SK-N-SH (cell line): ENCODE data around the gene TNIP3. TPM values are rescaled to one million over a fixed set of nuclear protein-coding genes. Genes with fewer than 3 reads are reported as not detected.

ENCODE experiments used
- CTCF ChIA-PET: fragments of 300-600, 350-600 bp; formaldehyde crosslinking; extraction: SDS; loops from one replicate; lab custom pipeline; 2021; lab: Yijun Ruan, JAX
- POLR2A ChIA-PET: fragments of 350-600 bp; sonication (Branson Sonifier 250); formaldehyde crosslinking; extraction: SDS; loops from one replicate; lab custom pipeline; 2020; ENCODE audit warnings: antibody characterized with exemption, inconsistent platforms; lab: Yijun Ruan, JAX
- DNase-seq: peaks from one replicate; pipeline ENCODE4 v3.0.0; 2012
- H2AFZ ChIP-seq: fragments of 200-600 bp; sonication (generic); 2 replicates; pipeline ENCODE4 v1.8.1; 2016; ENCODE audit warnings: antibody characterized with exemption, mild to moderate bottlenecking, low read depth
- H3F3A ChIP-seq: fragments of 200-600 bp; sonication (generic); replicated peaks from 2 replicates; pipeline ENCODE3; 2016; ENCODE audit warnings: antibody characterized with exemption, mild to moderate bottlenecking; ENCODE audit not compliant: insufficient read depth
- H3K27ac ChIP-seq, 2 experiments: fragments of 200-500 bp in 1 of 2; fragments of 200-600 bp in 1 of 2; sonication (Bioruptor generic) in 1 of 2; sonication (generic), shearing (Covaris generic) in 1 of 2; 2 replicates each; pipeline versions ENCODE4 v1.5.1 to v1.6.1; 2014 to 2016; ENCODE audit warnings: low read depth in 2 of 2, inconsistent platforms in 1 of 2, low read length in 1 of 2, mild to moderate bottlenecking in 1 of 2, mixed read lengths in 1 of 2
- H3K27me3 ChIP-seq: fragments of 200-600 bp; sonication (generic), shearing (Covaris generic); 2 replicates; pipeline ENCODE4 v1.6.1; 2016; ENCODE audit warnings: mixed run types; ENCODE audit not compliant: insufficient read depth
- H3K36me3 ChIP-seq, 2 experiments: fragments of 200-500 bp in 1 of 2; fragments of 200-600 bp in 1 of 2; sonication (Bioruptor generic) in 1 of 2; sonication (generic) in 1 of 2; replicated peaks in 1 of 2; 2 replicates each; pipeline versions ENCODE3 to v1.5.1; 2014 to 2016; ENCODE audit warnings: low read length in 1 of 2, mild to moderate bottlenecking in 1 of 2; ENCODE audit not compliant: insufficient read depth in 2 of 2, control insufficient read depth in 1 of 2
- H3K4me1 ChIP-seq, 2 experiments: fragments of 200-500 bp in 1 of 2; fragments of 200-600 bp in 1 of 2; sonication (Bioruptor generic) in 1 of 2; sonication (generic), shearing (Covaris generic) in 1 of 2; 2 replicates each; pipeline versions ENCODE4 v1.5.1 to v1.6.1; 2014 to 2016; ENCODE audit warnings: low read depth in 1 of 2, low read length in 1 of 2, mixed run types in 1 of 2; ENCODE audit not compliant: insufficient read depth in 2 of 2, control insufficient read depth in 1 of 2
- H3K4me2 ChIP-seq: fragments of 200-600 bp; sonication (generic), shearing (Covaris generic); 2 replicates; pipeline ENCODE4 v1.6.1; 2017; ENCODE audit warnings: mixed run types
- H3K4me3 ChIP-seq, 2 experiments: fragments of 200-500 bp in 1 of 2; fragments of 200-600 bp in 1 of 2; sonication (Bioruptor generic) in 1 of 2; sonication (generic), shearing (Covaris generic) in 1 of 2; 2 replicates each; pipeline versions ENCODE4 v1.5.1 to v1.8.1; 2014 to 2016; ENCODE audit warnings: low read depth in 2 of 2, inconsistent platforms in 1 of 2, low read length in 1 of 2, mild to moderate bottlenecking in 1 of 2, mixed read lengths in 1 of 2, moderate library complexity in 1 of 2
- H3K79me2 ChIP-seq: fragments of 200-600 bp; sonication (generic); 2 replicates; pipeline ENCODE4 v1.8.1; 2017; ENCODE audit warnings: mild to moderate bottlenecking; ENCODE audit not compliant: insufficient read depth
- H3K9ac ChIP-seq: fragments of 200-600 bp; sonication (generic); 2 replicates; pipeline ENCODE4 v1.6.1; 2017; ENCODE audit warnings: mixed run types
- H3K9me2 ChIP-seq: fragments of 200-600 bp; sonication (generic); 2 replicates; pipeline ENCODE4 v1.6.1; 2017; ENCODE audit warnings: mixed run types
- H3K9me3 ChIP-seq: fragments of 200-600 bp; sonication (generic); 2 replicates; pipeline ENCODE4 v1.6.1; 2017; ENCODE audit warnings: mixed run types, mild to moderate bottlenecking, moderate library complexity
- H4K20me1 ChIP-seq: fragments of 200-600 bp; sonication (generic); 2 replicates; pipeline ENCODE4 v1.6.1; 2017; ENCODE audit warnings: mild to moderate bottlenecking, mixed run types; ENCODE audit not compliant: insufficient read depth
- EZH2phosphoT487 ChIP-seq: fragments of 200-600 bp; sonication (generic); IDR thresholded peaks from 2 replicates; pipeline ENCODE4 v1.6.1; 2017; ENCODE audit warnings: low read depth, mixed run types, mild to moderate bottlenecking, antibody characterized with exemption, moderate library complexity, borderline replicate concordance
- FOSL2 ChIP-seq: IDR thresholded peaks from 2 replicates; pipeline ENCODE4 v1.4.0; 2012; ENCODE audit warnings: low read depth, mild to moderate bottlenecking, moderate library complexity, borderline replicate concordance
- GATA2 ChIP-seq: sonication (generic); formaldehyde crosslinking; IDR thresholded peaks from 2 replicates; pipeline ENCODE4 v1.5.0; 2020; ENCODE audit warnings: mild to moderate bottlenecking, missing genetic modification reagents
- JUND ChIP-seq: IDR thresholded peaks from 2 replicates; pipeline ENCODE4 v1.4.0; 2012
- NRF1 ChIP-seq: IDR thresholded peaks from 2 replicates; pipeline ENCODE4 v1.6.1; 2012; ENCODE audit warnings: low read depth, mild to moderate bottlenecking, low read length
- POLR2AphosphoS5 ChIP-seq: IDR thresholded peaks from 2 replicates; pipeline ENCODE4 v1.6.1; 2012; ENCODE audit warnings: low read depth, low read length
- RAD21 ChIP-seq: IDR thresholded peaks from 2 replicates; pipeline ENCODE4 v1.6.1; 2012; ENCODE audit warnings: mild to moderate bottlenecking, low read length
- RCOR1 ChIP-seq: fragments of 150-350 bp; IDR thresholded peaks from 2 replicates; pipeline ENCODE4 v1.6.1; 2017; ENCODE audit warnings: antibody characterized with exemption, low read length
- RFX5 ChIP-seq: IDR thresholded peaks from 2 replicates; pipeline ENCODE4 v1.6.1; 2012; ENCODE audit warnings: mild to moderate bottlenecking, improper control_type of control experiment, low read length
- RXRA ChIP-seq: IDR thresholded peaks from 2 replicates; pipeline ENCODE4 v1.4.0; 2012; ENCODE audit warnings: low read depth, mild to moderate bottlenecking, borderline replicate concordance
- SIN3A ChIP-seq: IDR thresholded peaks from 2 replicates; pipeline ENCODE4 v1.6.1; 2012; ENCODE audit warnings: low read depth, mild to moderate bottlenecking, low read length, moderate library complexity, borderline replicate concordance
- SMC3 ChIP-seq: IDR thresholded peaks from 2 replicates; pipeline ENCODE4 v1.6.1; 2012; ENCODE audit warnings: low read depth, low read length, improper control_type of control experiment
- TAF1 ChIP-seq: IDR thresholded peaks from 2 replicates; pipeline ENCODE4 v1.6.1; 2012; ENCODE audit warnings: low read depth, mild to moderate bottlenecking, low read length, moderate library complexity, borderline replicate concordance
- TEAD4 ChIP-seq: IDR thresholded peaks from 2 replicates; pipeline ENCODE4 v1.4.0; 2012; ENCODE audit warnings: mild to moderate bottlenecking, borderline replicate concordance; ENCODE audit not compliant: insufficient read depth
- WGBS: methylation state at CpG from one replicate; pipeline ENCODE4 v1.1.6; 2017; ENCODE audit warnings: low lambda C conversion rate; 5-methylcytosine and 5-hydroxymethylcytosine counted together
- polyA plus RNA-seq, 3 experiments: library from polyadenylated mRNA; depleted of rRNA; stranded (reverse); fragments of >200 nt; gene quantifications; 2 replicates each; pipeline ENCODE4 v1.2.3, GENCODE V29; 2012
- TF ChIP-seq, protein P1 (sequence below): IDR thresholded peaks from 2 replicates; pipeline ENCODE4 v1.4.0; 2012; ENCODE audit warnings: low read depth, borderline replicate concordance
- TF ChIP-seq, protein P2 (sequence below): IDR thresholded peaks from 2 replicates; pipeline ENCODE4 v1.4.0; 2012; ENCODE audit warnings: low read depth, borderline replicate concordance
- TF ChIP-seq, protein P3 (sequence below): fragments of 150-350 bp; IDR thresholded peaks from 2 replicates; pipeline ENCODE4 v1.6.1; 2017; ENCODE audit warnings: antibody characterized with exemption, low read length, low read depth, borderline replicate concordance
- TF ChIP-seq, protein P4 (sequence below): fragments of 200-600 bp; sonication (generic); IDR thresholded peaks from 2 replicates; pipeline ENCODE4 v1.6.1; 2017; ENCODE audit warnings: antibody characterized with exemption, mild to moderate bottlenecking, moderate library complexity
- TF ChIP-seq, protein P5 (sequence below): fragments of 150-350 bp; IDR thresholded peaks from 2 replicates; pipeline ENCODE4 v1.6.1; 2016; ENCODE audit warnings: mild to moderate bottlenecking, low read depth, low read length
- TF ChIP-seq, protein P6 (sequence below): IDR thresholded peaks from 2 replicates; pipeline ENCODE4; 2012

The TNIP3 gene
- polyA plus RNA-seq, 1 of the 3 experiments (the other 2 are of a cell fraction): 0.15 TPM

DNA sequence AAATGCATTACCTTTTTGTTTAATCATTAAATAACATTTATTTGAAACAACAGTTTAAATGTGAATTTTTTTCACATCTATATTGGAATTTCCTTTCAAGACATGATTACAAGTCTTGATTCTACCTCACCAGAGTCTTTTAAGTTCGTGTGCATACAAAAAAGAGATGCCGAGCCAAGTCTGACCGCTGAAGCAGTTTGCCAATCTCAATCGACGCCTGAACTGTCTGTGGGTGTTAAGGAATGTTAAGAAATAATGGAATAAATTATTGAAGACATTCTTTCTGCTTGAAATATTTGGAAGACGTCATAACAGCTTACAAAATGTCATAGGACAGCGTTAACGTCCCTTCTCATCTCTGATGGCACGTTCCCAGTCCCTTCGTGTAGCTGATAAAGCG lies 27.9 kb upstream of the TNIP3 start:
- CTCF ChIA-PET: interaction anchor here (0.5 to 1.9 kb wide), 48 partner anchors 8 to 1576 kb away, joined by 3 to 45 read pairs (median 4); partner anchors contain the start of gene TNIP3
- Histone ChIP-seq H3K36me3 (no peaks in the 10 kb centered on the region), H4K20me1 (no peaks in the 10 kb centered on the region), H3K4me3 (no peak overlapping the region), H2AFZ (no peak overlapping the region), H3K4me1 (no peaks in the 10 kb centered on the region), H3K9me3 (no peaks in the 10 kb centered on the region)
- POLR2A ChIA-PET: interaction anchor here (0.7 kb wide), 1 partner anchor 56 kb away, joined by 4 read pairs; no protein-coding TSS in a partner anchor
- TF ChIP-seq GATA2 (CRISPR knock-in tag) (no peak), RAD21 (no peak), FOSL2 (no peak), SIN3A (no peak), RXRA (no peak)
- TF ChIP-seq, protein P1, sequence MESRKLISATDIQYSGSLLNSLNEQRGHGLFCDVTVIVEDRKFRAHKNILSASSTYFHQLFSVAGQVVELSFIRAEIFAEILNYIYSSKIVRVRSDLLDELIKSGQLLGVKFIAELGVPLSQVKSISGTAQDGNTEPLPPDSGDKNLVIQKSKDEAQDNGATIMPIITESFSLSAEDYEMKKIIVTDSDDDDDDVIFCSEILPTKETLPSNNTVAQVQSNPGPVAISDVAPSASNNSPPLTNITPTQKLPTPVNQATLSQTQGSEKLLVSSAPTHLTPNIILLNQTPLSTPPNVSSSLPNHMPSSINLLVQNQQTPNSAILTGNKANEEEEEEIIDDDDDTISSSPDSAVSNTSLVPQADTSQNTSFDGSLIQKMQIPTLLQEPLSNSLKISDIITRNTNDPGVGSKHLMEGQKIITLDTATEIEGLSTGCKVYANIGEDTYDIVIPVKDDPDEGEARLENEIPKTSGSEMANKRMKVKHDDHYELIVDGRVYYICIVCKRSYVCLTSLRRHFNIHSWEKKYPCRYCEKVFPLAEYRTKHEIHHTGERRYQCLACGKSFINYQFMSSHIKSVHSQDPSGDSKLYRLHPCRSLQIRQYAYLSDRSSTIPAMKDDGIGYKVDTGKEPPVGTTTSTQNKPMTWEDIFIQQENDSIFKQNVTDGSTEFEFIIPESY: no peak
- TF ChIP-seq, protein P2, sequence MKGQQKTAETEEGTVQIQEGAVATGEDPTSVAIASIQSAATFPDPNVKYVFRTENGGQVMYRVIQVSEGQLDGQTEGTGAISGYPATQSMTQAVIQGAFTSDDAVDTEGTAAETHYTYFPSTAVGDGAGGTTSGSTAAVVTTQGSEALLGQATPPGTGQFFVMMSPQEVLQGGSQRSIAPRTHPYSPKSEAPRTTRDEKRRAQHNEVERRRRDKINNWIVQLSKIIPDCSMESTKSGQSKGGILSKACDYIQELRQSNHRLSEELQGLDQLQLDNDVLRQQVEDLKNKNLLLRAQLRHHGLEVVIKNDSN: no peak
- TF ChIP-seq, protein P3, sequence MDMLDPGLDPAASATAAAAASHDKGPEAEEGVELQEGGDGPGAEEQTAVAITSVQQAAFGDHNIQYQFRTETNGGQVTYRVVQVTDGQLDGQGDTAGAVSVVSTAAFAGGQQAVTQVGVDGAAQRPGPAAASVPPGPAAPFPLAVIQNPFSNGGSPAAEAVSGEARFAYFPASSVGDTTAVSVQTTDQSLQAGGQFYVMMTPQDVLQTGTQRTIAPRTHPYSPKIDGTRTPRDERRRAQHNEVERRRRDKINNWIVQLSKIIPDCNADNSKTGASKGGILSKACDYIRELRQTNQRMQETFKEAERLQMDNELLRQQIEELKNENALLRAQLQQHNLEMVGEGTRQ: no peak
- TF ChIP-seq, all 33 proteins: peak for 0
- no peaks in the 10 kb centered on the region for H3K9me2 ChIP-seq
- H3K27me3 ChIP-seq: peaks cover 2% of the 10 kb centered on the region; the same call in 1 of the 2 replicates
- DNase-seq: no peak
- no peaks in the 10 kb centered on the region for H3K79me2 ChIP-seq
- WGBS: 59% methylated on average over 11 of the region's 11 CpGs
- H3F3A ChIP-seq: no peaks in the 10 kb centered on the region
- H3K4me2 ChIP-seq: no peak overlapping the region
- no peak overlapping the region for H3K27ac ChIP-seq
- H3K9ac ChIP-seq: no peak overlapping the region

DNA sequence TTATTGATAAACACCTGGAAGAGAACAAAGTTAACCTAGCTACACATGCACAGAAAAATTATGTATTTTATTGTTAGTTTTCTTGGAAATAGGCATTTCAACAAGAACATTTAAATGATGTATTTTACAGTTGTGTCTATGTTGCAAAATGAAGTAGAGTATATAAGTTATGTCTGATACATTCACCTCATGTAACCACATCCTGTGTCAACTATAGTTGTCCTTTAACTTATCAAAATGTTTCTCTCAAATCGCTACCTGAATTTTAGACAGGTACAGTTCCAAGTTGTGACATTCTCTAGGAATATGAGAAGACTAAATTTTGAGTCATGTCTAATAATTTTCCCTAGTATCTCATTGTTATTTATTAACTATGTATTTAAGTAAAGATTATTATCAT lies 27.2 kb upstream of the TNIP3 start:
- Histone ChIP-seq H3K4me3 (no peak overlapping the region), H3K9ac (no peak overlapping the region), H3K9me2 (no peaks in the 10 kb centered on the region), H3K4me2 (no peak overlapping the region), H3F3A (no peaks in the 10 kb centered on the region), H3K36me3 (no peaks in the 10 kb centered on the region), H3K27me3 (no peaks in the 10 kb centered on the region), H3K27ac (no peak overlapping the region), H2AFZ (no peak overlapping the region), H3K79me2 (no peaks in the 10 kb centered on the region), H3K4me1 (no peaks in the 10 kb centered on the region), H4K20me1 (no peaks in the 10 kb centered on the region), H3K9me3 (no peaks in the 10 kb centered on the region)
- 8% methylated on average over 1 of the region's 1 CpG for whole genome bisulfite sequencing
- CTCF ChIA-PET: interaction anchor here (1.2 to 1.8 kb wide), 5 partner anchors 16 to 137 kb away, joined by 3 to 15 read pairs (median 4); no protein-coding TSS in a partner anchor
- POLR2A ChIA-PET: no interaction called here
- DNase-seq: no peak
- TF ChIP-seq RFX5 (no peak), JUND (no peak), RAD21 (no peak), POLR2AphosphoS5 (no peak), SMC3 (no peak), TAF1 (no peak), EZH2phosphoT487 (no peak), NRF1 (no peak), RCOR1 (no peak), TEAD4 (no peak)
- TF ChIP-seq, protein P4, sequence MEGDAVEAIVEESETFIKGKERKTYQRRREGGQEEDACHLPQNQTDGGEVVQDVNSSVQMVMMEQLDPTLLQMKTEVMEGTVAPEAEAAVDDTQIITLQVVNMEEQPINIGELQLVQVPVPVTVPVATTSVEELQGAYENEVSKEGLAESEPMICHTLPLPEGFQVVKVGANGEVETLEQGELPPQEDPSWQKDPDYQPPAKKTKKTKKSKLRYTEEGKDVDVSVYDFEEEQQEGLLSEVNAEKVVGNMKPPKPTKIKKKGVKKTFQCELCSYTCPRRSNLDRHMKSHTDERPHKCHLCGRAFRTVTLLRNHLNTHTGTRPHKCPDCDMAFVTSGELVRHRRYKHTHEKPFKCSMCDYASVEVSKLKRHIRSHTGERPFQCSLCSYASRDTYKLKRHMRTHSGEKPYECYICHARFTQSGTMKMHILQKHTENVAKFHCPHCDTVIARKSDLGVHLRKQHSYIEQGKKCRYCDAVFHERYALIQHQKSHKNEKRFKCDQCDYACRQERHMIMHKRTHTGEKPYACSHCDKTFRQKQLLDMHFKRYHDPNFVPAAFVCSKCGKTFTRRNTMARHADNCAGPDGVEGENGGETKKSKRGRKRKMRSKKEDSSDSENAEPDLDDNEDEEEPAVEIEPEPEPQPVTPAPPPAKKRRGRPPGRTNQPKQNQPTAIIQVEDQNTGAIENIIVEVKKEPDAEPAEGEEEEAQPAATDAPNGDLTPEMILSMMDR: no peak
- TF ChIP-seq, protein P5, sequence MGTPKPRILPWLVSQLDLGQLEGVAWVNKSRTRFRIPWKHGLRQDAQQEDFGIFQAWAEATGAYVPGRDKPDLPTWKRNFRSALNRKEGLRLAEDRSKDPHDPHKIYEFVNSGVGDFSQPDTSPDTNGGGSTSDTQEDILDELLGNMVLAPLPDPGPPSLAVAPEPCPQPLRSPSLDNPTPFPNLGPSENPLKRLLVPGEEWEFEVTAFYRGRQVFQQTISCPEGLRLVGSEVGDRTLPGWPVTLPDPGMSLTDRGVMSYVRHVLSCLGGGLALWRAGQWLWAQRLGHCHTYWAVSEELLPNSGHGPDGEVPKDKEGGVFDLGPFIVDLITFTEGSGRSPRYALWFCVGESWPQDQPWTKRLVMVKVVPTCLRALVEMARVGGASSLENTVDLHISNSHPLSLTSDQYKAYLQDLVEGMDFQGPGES: no peak
- TF ChIP-seq, protein P6, sequence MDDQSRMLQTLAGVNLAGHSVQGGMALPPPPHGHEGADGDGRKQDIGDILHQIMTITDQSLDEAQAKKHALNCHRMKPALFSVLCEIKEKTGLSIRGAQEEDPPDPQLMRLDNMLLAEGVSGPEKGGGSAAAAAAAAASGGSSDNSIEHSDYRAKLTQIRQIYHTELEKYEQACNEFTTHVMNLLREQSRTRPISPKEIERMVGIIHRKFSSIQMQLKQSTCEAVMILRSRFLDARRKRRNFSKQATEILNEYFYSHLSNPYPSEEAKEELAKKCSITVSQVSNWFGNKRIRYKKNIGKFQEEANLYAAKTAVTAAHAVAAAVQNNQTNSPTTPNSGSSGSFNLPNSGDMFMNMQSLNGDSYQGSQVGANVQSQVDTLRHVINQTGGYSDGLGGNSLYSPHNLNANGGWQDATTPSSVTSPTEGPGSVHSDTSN: no peak
